ENCODE measurements around the gene MYOZ1. TPM values are rescaled to one million over a fixed set of nuclear protein-coding genes. Genes with fewer than 3 reads are reported as not detected.

MYOZ1 gene
- polyA plus RNA-seq, 1 donor (not counting 4 experiments of a cell fraction or from before 2014, with no cell fraction given), result not detected

DNA sequence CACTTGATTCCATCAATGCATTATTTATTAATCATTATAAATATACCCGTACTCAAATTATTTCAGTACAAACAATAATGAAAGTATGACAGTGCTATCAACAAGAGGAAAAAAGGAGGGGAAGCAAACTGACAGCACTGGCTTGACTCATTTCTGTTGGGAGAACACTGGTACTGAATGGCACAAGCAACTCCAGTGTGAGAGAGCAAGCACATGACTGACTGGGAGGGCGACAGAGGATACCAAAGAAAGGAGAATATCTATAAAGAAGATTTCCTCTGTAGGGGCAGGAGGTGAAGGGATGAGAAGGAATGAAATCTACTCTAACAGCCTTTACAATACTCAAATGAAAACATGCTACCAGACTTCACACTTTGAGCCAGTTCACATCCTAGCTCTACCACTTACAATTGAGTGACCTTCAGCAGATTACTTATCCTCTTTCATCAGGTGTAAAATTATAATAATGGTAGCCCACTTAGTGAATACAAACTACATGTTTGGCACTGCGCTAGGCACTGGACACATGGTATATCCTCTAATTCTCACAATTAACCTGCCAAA lies 51.6 kb downstream of the MYOZ1 start:
- FAIRE-seq (no peak), DNase-seq (ENCODE audit: low read depth, low spot score) (no peak)
- no peaks in the 10 kb centered on the region for H4K20me1 ChIP-seq (ENCODE audit: control insufficient read depth, extremely low read depth, insufficient read depth, low read length)
- no peak overlapping the region for H3K9ac ChIP-seq (ENCODE audit: control insufficient read depth, extremely low read depth, insufficient read depth, low read length)
- peaks cover 21% of the 10 kb centered on the region for H3K4me1 ChIP-seq (ENCODE audit: control insufficient read depth, extremely low read depth, insufficient read depth, low read length)
- no peaks in the 10 kb centered on the region for H3K36me3 ChIP-seq (ENCODE audit: control insufficient read depth in 2 of 2, extremely low read depth in 1 of 2, insufficient read depth in 2 of 2, low read length in 2 of 2)
- dilution Hi-C loops (cut with MboI; ENCODE audit: extremely low pct_ligation_motif_present, low sequenced_read_pairs), result no loop called here
- H3K4me3 ChIP-seq (ENCODE audit: control insufficient read depth in 2 of 3, extremely low read depth in 1 of 3, insufficient read depth in 2 of 3, low read depth in 1 of 3, low read length in 3 of 3), result no peak overlapping the region
- H2AFZ ChIP-seq (ENCODE audit: control insufficient read depth, low read length), result no peak overlapping the region
- H3K9me3 ChIP-seq (ENCODE audit: control insufficient read depth, low read depth, low read length), result no peaks in the 10 kb centered on the region
- no peak overlapping the region for H3K27ac ChIP-seq (ENCODE audit: control insufficient read depth, insufficient read depth, low read length)
- TF ChIP-seq CTCF (optimal IDR thresholded peaks at IDR 0.05 in 1 of 3, IDR thresholded peaks at IDR 0.05 in 1 of 3, conservative IDR thresholded peaks at IDR 0.05 in 1 of 3; ENCODE audit: extremely low read depth in 1 of 3, insufficient read depth in 2 of 3, low read length in 3 of 3) (no peak), EZH2 (IDR thresholded peaks at IDR 0.05; ENCODE audit: low read length) (no peak)
- no peaks in the 10 kb centered on the region for H3K27me3 ChIP-seq (ENCODE audit: control insufficient read depth, extremely low read depth, insufficient read depth, low read length)
- no peaks in the 10 kb centered on the region for H3K79me2 ChIP-seq (ENCODE audit: control insufficient read depth, insufficient read depth, low read length)
- H3K4me2 ChIP-seq (ENCODE audit: control insufficient read depth, extremely low read depth, insufficient read depth, low read depth, low read length), result no peak overlapping the region
- no peaks in the 10 kb centered on the region for H3K9me1 ChIP-seq (ENCODE audit: control insufficient read depth, extremely low read depth, insufficient read depth, low read length)

DNA sequence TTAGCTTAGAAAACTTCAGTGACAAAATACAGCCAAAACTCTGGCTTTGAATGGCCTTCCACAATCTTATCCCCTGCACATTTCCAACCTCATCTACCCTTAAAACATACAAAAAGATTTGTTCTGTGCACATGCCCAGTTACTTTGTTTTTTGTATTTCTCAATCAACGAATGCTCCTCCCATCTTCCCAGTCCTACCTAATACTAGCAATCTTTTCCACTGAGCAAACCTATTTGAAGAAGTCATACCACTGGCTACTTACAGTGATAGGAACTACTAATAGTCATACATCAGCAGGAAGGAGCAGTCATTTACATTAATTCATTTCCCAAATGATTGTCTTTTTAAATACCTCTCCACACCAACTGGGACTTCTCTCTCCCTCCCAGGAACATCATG lies 52.6 kb downstream of the MYOZ1 start:
- FAIRE-seq (no peak), DNase-seq (ENCODE audit: low read depth, low spot score) (no peak)
- dilution Hi-C loops (cut with MboI; ENCODE audit: extremely low pct_ligation_motif_present, low sequenced_read_pairs), result no loop called here
- no peak for TF ChIP-seq EZH2 (IDR thresholded peaks at IDR 0.05; ENCODE audit: low read length)
- TF ChIP-seq CTCF (optimal IDR thresholded peaks at IDR 0.05 in 1 of 3, IDR thresholded peaks at IDR 0.05 in 1 of 3, conservative IDR thresholded peaks at IDR 0.05 in 1 of 3; ENCODE audit: extremely low read depth in 1 of 3, insufficient read depth in 2 of 3, low read length in 3 of 3), result no peak
- Histone ChIP-seq H3K36me3 (ENCODE audit: control insufficient read depth in 2 of 2, extremely low read depth in 1 of 2, insufficient read depth in 2 of 2, low read length in 2 of 2) (no peaks in the 10 kb centered on the region), H3K4me1 (ENCODE audit: control insufficient read depth, extremely low read depth, insufficient read depth, low read length) (peaks cover 21% of the 10 kb centered on the region), H3K79me2 (ENCODE audit: control insufficient read depth, insufficient read depth, low read length) (no peaks in the 10 kb centered on the region), H3K4me2 (ENCODE audit: control insufficient read depth, extremely low read depth, insufficient read depth, low read depth, low read length) (no peak overlapping the region), H4K20me1 (ENCODE audit: control insufficient read depth, extremely low read depth, insufficient read depth, low read length) (no peaks in the 10 kb centered on the region), H3K27me3 (ENCODE audit: control insufficient read depth, extremely low read depth, insufficient read depth, low read length) (no peaks in the 10 kb centered on the region), H3K9me1 (ENCODE audit: control insufficient read depth, extremely low read depth, insufficient read depth, low read length) (no peaks in the 10 kb centered on the region), H3K9ac (ENCODE audit: control insufficient read depth, extremely low read depth, insufficient read depth, low read length) (no peak overlapping the region), H3K9me3 (ENCODE audit: control insufficient read depth, low read depth, low read length) (no peaks in the 10 kb centered on the region), H3K4me3 (ENCODE audit: control insufficient read depth in 2 of 3, extremely low read depth in 1 of 3, insufficient read depth in 2 of 3, low read depth in 1 of 3, low read length in 3 of 3) (no peak overlapping the region), H2AFZ (ENCODE audit: control insufficient read depth, low read length) (no peak overlapping the region), H3K27ac (ENCODE audit: control insufficient read depth, insufficient read depth, low read length) (no peak overlapping the region)
